ENCODE measurements around the gene NACC2.

GRCh38 chr9:136081113-136081825, 13.8 kb downstream of the NACC2 start:
- TF ChIP-seq CTCF (IDR thresholded peaks at IDR 0.05; ENCODE audit: low read depth, low read length) (no peak), EZH2phosphoT487 (IDR thresholded peaks at IDR 0.05; ENCODE audit: low read depth) (no peak)

Data from OCI-LY3 (cell line).